Heart right ventricle (tissue), 16 donors: ENCODE results near the gene ASB4. TPM values are rescaled to one million over a fixed set of nuclear protein-coding genes. Genes with fewer than 3 reads are reported as not detected.

Source experiments
- ATAC-seq, 8 donors: fragments of 200-7000 bp; cut with Tn5 transposase; one replicate each; pipeline ENCODE4 v1.9.1; 2020; ENCODE audit warnings: mild to moderate bottlenecking in 8 of 8, moderate library complexity in 8 of 8, moderate number of reproducible peaks in 1 of 8
- DNase-seq, 2 donors: peaks; one replicate each; pipeline ENCODE4 v3.0.0-alpha.2; 2020
- H3K27ac ChIP-seq, 10 donors: fragments of 200-600 bp; sonication (generic) in 2 of 10; one replicate each; pipeline versions ENCODE4 v1.5.0 to v1.8.0; 2020 to 2022; ENCODE audit warnings: mild to moderate bottlenecking in 3 of 10
- H3K27me3 ChIP-seq, 7 donors: fragments of 200-600 bp; one replicate each; pipeline ENCODE4 v1.8.0; 2021 to 2022; ENCODE audit warnings: mild to moderate bottlenecking in 2 of 7
- H3K36me3 ChIP-seq, 9 donors: fragments of 200-600 bp; sonication (generic) in 1 of 9; one replicate each; pipeline versions ENCODE4 v1.5.0 to v1.8.0; 2020 to 2022; ENCODE audit warnings: mild to moderate bottlenecking in 2 of 9
- H3K4me1 ChIP-seq, 9 donors: fragments of 200-600 bp; sonication (generic) in 1 of 9; one replicate each; pipeline versions ENCODE4 v1.5.0 to v1.8.0; 2020 to 2022; ENCODE audit warnings: mild to moderate bottlenecking in 4 of 9
- H3K4me3 ChIP-seq, 10 donors: fragments of 200-600 bp; sonication (generic) in 2 of 10; one replicate each; pipeline versions ENCODE4 v1.5.0 to v1.8.0; 2020 to 2022; ENCODE audit warnings: mild to moderate bottlenecking in 7 of 10, moderate library complexity in 2 of 10
- H3K9me3 ChIP-seq, 11 donors: fragments of 200-600 bp in 10 of 11; sonication (generic) in 2 of 11; one replicate each; pipeline versions ENCODE4 v1.5.0 to v1.8.0; 2013 to 2022; ENCODE audit warnings: mild to moderate bottlenecking in 2 of 11, control low read depth in 1 of 11, moderate library complexity in 1 of 11
- WGBS, 2 donors: extraction: QIAGEN DNeasy Blood & Tissue Kit; methylation state at CpG; one replicate each; pipeline ENCODE4 v1.1.7; 2013; ENCODE audit warnings: inconsistent platforms in 1 of 2; 5-methylcytosine and 5-hydroxymethylcytosine counted together
- intact Hi-C, 10 donors: fragments of 100-400 bp; cut with DNase I; formaldehyde crosslinking; loops; one replicate each; pipeline versions ENCODE4 v1.11.1 to v1.14.2; 2022
- polyA plus RNA-seq, 2 donors: library from polyadenylated mRNA; stranded (reverse); fragments of 200-250 nt; gene quantifications; one replicate each; pipeline ENCODE4 v1.2.3, GENCODE V29; 2013
- total RNA-seq, 10 donors: library from RNA; stranded (reverse); fragmentation: NEBNext Ultra II Directional in 3 of 10; extraction: Animal tissue kit (Norgen Biotek cat#: 25700) in 3 of 10; gene quantifications; one replicate each; pipeline versions ENCODE4 v1.2.1 to v1.2.4, GENCODE V29; 2021 to 2023
- TF ChIP-seq, protein P1 (sequence below), 9 donors: fragments of 200-600 bp; sonication (generic) in 2 of 9; IDR thresholded peaks; one replicate each; pipeline versions ENCODE4 v1.5.0 to v1.8.0; 2021 to 2022; ENCODE audit warnings: antibody characterized with exemption in 9 of 9, mild to moderate bottlenecking in 5 of 9, moderate library complexity in 1 of 9
- donor health status: Arrhythmogenic right ventricular cardiomyopathy.
- donor health status: ischemic (EF 13 %, LVEDD 7.1; RV severe dilation, severe dysfunction).
- donor health status: healthy with polysubstance abuse.
- donor health status: DM: no; HTN: yes; CAD: no.
- donor health status: DM: no; HTN: no; CAD: no.
- donor health status: ischemic (EF 25% LVEDD 6.9; RV normal size, moderate dysfunction).
- donor health status: ischemic (EF 25% LVEDD 5.7; RV mildly dilated, moderate dysfunction).
- donor health status: healthy.
- donor health status: DM: yes; HTN: yes; CAD: no.
- donor health status: Ischemic cardiomyopathy.
- donor health status: ischemic (EF 35%, LVEDD 5.7; RV mildly dilated, moderate dysfunction).
- donor health status: nonischemic (EF 11% LVEDD 7.7; RV severe dilation, severe dysfunction).
- donor health status: DM: yes; HTN: yes; CAD: no.
- donor health status: PGD.
- donor health status: ischemic (EF 29% LVEDD 5.4; RV normal size, mild dysfunction).
- donor health status: nonischemic (EF 23%, LVEDD 6.1; RV moderate dilation, normal function).

Gene ASB4
- total and polyA plus RNA-seq, 12 donors, result 0.26 to 7.1 (median 3.0) TPM

DNA sequence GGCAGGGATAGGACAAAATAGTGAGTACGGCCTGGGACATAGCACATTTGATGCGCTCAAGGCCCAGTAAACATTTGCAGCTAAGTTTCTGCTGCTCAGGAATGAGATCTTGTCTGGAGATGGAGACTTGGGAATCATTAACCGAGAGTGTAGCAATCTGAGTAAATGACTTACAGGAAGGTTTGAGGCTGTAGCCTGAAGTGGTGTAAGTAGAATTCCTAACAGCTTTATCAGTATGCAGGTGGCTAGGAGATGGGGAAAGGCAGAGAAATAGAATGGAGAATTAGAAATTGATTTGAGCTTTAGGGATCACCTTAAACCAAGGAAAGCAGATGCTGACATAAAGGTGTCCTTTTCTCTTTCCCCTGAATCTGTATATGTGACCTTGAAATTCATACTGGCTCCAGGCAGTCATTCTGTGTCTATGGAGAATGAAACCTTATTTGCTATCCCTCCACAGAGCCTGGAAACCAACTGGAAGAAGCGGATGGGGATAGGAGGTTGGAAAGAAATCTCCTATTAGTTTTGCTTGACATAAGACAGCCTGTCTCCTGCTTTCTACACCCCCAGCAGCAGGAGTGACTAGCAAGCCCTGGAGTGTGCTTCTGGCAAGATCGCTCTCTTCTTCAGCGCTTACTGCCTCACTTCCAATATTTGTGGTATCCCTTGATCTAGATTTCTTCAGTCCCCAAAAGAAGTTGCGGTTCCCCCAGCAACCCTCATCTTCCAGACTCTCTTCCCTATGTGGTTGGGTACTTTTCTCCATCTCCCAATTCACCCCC lies 44.5 kb upstream of the ASB4 start:
- H3K4me1 ChIP-seq, result no peaks in the 10 kb centered on the region
- DNase-seq, result no peak
- no peak overlapping the region for H3K27ac ChIP-seq
- intact Hi-C loops, result no loop called here
- H3K4me3 ChIP-seq, result no peak overlapping the region
- TF ChIP-seq, protein P1, sequence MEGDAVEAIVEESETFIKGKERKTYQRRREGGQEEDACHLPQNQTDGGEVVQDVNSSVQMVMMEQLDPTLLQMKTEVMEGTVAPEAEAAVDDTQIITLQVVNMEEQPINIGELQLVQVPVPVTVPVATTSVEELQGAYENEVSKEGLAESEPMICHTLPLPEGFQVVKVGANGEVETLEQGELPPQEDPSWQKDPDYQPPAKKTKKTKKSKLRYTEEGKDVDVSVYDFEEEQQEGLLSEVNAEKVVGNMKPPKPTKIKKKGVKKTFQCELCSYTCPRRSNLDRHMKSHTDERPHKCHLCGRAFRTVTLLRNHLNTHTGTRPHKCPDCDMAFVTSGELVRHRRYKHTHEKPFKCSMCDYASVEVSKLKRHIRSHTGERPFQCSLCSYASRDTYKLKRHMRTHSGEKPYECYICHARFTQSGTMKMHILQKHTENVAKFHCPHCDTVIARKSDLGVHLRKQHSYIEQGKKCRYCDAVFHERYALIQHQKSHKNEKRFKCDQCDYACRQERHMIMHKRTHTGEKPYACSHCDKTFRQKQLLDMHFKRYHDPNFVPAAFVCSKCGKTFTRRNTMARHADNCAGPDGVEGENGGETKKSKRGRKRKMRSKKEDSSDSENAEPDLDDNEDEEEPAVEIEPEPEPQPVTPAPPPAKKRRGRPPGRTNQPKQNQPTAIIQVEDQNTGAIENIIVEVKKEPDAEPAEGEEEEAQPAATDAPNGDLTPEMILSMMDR (IDR thresholded peaks at IDR 0.05), result no peak
- no peaks in the 10 kb centered on the region for H3K9me3 ChIP-seq
- 80 to 83% methylated on average over 7 of the region's 7 CpGs for WGBS, 2 donors
- no peaks in the 10 kb centered on the region for H3K36me3 ChIP-seq
- no peaks in the 10 kb centered on the region for H3K27me3 ChIP-seq
- ATAC-seq, result no peak

DNA sequence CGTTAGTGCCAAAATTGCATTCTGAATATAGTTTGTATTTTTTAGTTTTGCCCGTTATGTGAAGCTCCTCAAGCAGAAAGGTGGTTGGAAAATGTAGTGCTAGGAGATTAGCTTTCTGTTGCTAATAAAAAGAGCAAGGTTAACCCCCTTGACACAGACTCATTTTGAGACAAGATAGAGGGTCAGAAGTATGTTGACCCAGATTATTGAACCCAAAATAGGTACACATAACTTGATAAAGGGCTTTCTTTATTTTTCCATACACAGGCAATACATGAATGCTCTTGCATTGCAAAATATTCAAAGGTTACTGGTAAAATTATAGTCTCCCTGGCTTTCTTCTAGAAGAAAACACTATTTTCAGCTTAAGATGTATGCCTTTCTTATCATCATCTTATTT lies 40.9 kb upstream of the ASB4 start:
- intact Hi-C loops, result no loop called here
- 78 to 80% methylated on average over 2 of the region's 2 CpGs for WGBS, 2 donors

DNA sequence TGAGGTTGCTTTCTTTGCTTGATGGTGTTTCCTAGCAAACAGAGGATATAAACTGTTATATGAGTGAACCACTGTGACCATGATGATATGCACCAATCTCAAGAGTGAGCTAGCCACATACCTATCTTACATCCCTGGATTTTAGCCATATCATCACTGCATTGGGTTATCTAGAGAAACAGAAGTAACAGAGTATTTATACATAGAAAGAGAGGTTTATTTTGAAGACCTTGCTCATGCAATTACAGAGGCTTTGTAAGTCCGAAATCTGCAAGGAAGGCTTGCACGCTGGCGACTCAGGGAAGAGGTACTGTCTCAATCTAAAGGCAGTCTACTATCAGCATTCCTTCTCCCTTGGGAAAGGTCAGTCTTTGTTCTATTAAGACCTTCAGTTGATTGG lies 39.1 kb upstream of the ASB4 start:
- Histone ChIP-seq H3K4me1 (no peaks in the 10 kb centered on the region), H3K36me3 (no peaks in the 10 kb centered on the region), H3K27me3 (no peaks in the 10 kb centered on the region), H3K27ac (no peak overlapping the region), H3K4me3 (no peak overlapping the region), H3K9me3 (no peaks in the 10 kb centered on the region)
- WGBS, 2 donors, result 96% methylated on average over 3 of the region's 3 CpGs
- ATAC-seq (no peak), DNase-seq (no peak)
- intact Hi-C loops, result no loop called here
- TF ChIP-seq, protein P1 (IDR thresholded peaks at IDR 0.05), result no peak

More for the DNA sequence above, 40.9 kb upstream of the ASB4 start:
- no peak overlapping the region for H3K4me3 ChIP-seq
- H3K4me1 ChIP-seq, result no peaks in the 10 kb centered on the region
- no peak for ATAC-seq
- no peaks in the 10 kb centered on the region for H3K36me3 ChIP-seq
- DNase-seq, result no peak
- H3K27ac ChIP-seq, result no peak overlapping the region
- no peaks in the 10 kb centered on the region for H3K27me3 ChIP-seq
- no peaks in the 10 kb centered on the region for H3K9me3 ChIP-seq
- TF ChIP-seq, protein P1 (IDR thresholded peaks at IDR 0.05), result no peak

DNA sequence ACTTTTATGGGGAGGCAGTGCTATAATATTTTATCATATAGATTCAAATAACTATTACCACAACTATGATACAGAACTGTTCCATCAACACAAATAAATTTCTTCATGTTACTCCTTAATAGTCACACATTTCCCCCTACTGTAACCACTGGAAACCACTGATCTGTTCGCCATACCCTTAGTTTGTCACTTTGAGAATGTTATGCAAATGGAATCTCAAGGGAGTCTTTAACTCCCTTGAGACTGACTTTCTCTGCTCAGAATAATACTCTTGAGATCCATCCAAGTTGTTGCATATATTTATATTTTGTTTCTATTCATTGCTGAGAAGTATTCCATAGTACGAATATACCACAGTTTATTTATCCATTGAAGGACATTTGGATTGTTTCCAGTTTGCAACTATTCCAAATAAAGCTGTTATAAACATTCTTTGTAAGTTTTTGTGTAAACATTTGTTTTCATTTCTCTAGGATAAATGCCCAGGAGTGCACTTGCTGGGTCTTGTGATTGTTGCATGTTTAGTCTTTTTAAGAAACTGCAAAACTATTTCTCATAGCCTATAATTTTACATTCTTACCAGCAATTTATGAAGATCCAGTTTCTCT lies 31.2 kb upstream of the ASB4 start:
- no peak for ATAC-seq
- Histone ChIP-seq H3K27ac (no peak overlapping the region), H3K36me3 (no peaks in the 10 kb centered on the region), H3K9me3 (peaks cover 0 to 22% (median 4%) of the 10 kb centered on the region in 11 donors), H3K4me1 (no peaks in the 10 kb centered on the region), H3K4me3 (no peak overlapping the region), H3K27me3 (no peaks in the 10 kb centered on the region)
- intact Hi-C loops, result no loop called here
- WGBS, 2 donors, result 84% methylated on average over 2 of the region's 2 CpGs
- DNase-seq, result no peak
- TF ChIP-seq, protein P1 (IDR thresholded peaks at IDR 0.05), result no peak
